ENCODE data around the gene MYADML2.

MYADML2 gene

DNA sequence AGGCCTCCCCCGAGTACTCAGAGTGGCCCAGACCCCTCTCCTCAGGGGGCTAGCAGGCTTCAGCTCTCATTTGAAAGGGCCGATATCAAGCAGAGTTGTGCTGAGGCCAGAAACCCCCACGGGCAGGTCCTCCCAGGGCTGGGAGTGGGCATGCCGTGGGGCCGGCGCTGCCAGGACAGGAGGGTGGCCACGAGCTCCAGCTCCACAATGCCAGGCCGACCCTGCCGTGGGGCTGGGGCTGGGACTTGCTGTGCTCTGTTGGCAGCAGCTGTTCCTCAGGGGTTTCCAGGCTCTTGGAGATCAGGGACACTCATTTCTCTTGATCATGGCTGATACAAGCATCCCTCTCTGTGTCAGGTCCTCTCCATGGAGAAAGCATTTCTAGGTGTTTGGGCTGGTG, 48.1 kb downstream of the MYADML2 start:
- H3K27ac ChIP-seq, result no peak overlapping the region
- TF ChIP-seq CTCF (conservative IDR thresholded peaks at IDR 0.05), result no peak

DNA sequence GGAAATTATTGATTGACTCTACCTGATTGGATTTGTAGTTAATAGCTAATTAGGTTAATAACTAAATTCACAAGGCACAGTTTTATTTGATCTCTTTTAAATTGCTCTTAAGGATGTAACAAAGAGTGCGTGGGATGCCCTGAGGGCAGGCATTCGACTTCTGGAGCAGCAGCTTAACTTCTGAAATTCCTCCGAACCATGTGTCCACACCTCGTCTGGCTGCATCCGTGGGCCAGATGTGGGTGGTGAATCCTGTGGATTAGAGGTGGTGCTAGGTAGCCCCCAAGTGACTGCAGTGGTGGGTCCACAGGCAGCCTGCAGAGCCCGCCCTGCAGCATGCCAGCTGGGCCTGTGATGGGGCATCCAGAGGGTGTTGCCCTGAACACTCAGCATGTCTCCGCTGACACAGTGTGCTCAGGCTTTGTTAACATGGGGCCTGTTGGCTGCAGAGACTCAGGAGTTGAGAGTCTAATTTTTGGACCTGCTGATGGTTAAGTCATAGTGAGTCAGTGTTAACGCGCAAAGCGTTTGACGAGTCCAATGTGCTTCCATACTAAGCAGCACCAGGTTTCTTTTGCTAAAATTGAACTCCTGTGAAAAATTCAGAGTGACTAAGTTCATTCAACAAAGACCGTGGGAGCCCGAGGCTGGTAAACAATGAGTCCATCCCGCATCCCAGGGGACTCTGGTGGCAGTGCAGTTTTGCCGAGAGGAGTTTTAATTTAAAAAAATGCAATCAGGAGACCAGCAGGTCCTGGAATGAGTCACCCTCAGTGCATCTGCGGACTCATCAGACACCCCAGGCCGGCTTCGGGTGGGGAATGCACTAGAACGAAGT, 48.8 kb downstream of the MYADML2 start:
- H3K27ac ChIP-seq, result no peak overlapping the region
- TF ChIP-seq CTCF (conservative IDR thresholded peaks at IDR 0.05), result no peak

DNA sequence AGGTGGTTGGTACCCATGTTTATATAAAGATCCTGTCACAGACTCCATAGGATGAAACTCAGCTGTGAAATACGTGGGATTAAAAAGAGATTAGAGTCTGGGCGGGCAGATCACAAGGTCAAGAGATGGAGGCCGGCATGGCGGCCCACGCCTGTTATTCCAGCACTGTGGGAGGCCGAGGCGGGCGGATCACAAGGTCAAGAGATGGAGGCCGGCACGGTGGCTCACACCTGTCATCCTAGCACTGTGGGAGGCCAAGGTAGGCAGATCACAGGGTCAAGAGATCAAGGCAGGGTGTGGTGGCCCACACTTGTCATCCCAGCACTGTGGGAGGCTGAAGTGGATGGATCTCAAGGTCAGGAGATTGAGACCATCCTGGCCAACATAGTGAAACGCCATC, 51.6 kb downstream of the MYADML2 start:
- no peak for TF ChIP-seq CTCF (conservative IDR thresholded peaks at IDR 0.05)
- H3K27ac ChIP-seq, result no peak overlapping the region

GRCh38 chr17:81891303-81891552, 55.8 kb downstream of the MYADML2 start:
- no peak for TF ChIP-seq CTCF (conservative IDR thresholded peaks at IDR 0.05)

DNA sequence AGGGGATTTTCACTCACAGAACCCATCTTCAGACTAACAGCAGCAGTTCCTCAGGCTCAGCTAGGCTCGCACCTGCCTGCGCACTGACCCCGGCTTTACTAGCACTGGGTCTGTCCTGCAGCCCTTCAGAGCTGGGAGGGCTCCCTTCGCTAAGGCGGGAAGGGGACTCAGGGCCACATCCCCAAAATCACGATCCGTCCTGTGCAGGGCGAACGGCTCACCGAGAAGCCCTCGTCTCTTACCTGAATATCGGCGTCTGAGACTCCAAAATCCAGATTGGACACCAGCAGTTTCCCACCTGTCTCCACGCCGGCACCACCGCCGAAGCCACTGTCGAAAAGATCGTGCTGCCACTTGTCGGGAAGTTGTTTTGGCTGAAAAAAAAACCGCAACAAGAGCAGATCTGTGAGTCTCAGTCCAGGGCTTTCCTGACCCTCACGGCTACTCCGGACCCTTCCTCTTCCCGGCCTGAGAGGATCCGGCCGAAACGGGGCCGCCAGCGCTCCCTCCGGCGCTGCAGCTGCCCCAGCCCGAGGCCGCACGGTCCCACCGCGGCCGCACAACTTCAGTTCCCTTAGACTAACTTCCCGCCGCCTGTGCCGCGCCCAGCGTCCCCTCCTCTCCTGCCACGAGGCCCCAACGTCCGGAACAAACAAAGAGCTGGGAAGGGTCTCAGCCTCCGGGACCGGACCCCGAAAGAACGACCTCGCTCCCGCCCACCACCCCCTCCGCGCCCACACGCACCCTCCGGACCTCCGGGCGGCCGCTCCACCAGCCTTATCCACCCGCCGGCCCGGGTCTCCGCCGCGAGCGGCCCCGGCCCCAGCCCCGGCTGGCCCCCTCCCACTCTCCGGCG, 56.4 kb downstream of the MYADML2 start:
- peak overlapping the region; percentile 96 for H3K27ac ChIP-seq
- TF ChIP-seq CTCF (conservative IDR thresholded peaks at IDR 0.05), result no peak

More at GRCh38 chr17:81891303-81891552, 55.8 kb downstream of the MYADML2 start:
- peak overlapping the region; percentile 96 for H3K27ac ChIP-seq
